GM19395 (cell line): ENCODE measurements around the gene TOR1B.
"Not testable (repeated sequence)": the region's sequence is repeated elsewhere in the genome, so short reads cannot be mapped to it uniquely, and the experiment has no call there.

Experiments
- ATAC-seq: cut with Tn5 transposase; IDR thresholded peaks from one replicate; pipeline ENCODE4 v1.9.1; 2021; ENCODE audit warnings: mild to moderate bottlenecking, moderate library complexity; ENCODE audit not compliant: unreplicated experiment

Gene TOR1B

DNA sequence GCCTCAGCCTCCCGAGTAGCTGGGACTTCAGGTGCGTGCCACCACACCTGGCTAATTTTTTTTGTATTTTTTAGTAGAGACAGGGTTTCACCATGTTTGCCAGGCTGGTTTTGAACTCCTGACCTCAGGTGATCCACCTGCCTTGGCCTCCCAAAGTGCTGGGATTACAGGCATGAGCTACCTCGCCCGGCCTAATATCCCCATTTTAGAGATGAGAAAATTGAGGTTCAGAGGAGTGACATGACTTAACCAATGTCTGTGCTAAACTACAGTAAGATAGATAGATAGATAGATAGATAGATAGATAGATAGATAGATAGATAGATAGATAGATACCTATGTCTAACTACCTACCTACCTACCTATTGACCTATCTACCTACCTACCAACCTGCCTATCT lies 26.9 kb upstream of the TOR1B start:
- not testable (repeated sequence) for ATAC-seq

DNA sequence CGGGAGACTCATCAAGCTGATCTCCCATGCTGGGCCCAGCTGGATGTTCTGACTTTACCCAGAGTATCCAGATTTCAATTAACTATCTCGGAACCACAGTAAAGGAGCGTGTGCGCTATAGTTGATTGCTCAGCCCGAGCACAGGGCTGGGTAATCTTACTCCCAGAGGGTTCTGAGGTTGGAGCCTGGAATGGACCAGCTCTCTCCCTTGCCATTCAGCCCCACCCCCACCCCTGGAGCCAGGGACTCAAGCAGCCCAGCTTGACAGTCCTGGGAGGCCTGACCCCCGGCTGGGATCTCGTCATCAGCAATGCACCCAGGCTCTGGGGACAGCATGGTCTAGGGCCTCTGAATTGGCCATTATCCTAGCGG lies 26.4 kb upstream of the TOR1B start:
- ATAC-seq = no peak

DNA sequence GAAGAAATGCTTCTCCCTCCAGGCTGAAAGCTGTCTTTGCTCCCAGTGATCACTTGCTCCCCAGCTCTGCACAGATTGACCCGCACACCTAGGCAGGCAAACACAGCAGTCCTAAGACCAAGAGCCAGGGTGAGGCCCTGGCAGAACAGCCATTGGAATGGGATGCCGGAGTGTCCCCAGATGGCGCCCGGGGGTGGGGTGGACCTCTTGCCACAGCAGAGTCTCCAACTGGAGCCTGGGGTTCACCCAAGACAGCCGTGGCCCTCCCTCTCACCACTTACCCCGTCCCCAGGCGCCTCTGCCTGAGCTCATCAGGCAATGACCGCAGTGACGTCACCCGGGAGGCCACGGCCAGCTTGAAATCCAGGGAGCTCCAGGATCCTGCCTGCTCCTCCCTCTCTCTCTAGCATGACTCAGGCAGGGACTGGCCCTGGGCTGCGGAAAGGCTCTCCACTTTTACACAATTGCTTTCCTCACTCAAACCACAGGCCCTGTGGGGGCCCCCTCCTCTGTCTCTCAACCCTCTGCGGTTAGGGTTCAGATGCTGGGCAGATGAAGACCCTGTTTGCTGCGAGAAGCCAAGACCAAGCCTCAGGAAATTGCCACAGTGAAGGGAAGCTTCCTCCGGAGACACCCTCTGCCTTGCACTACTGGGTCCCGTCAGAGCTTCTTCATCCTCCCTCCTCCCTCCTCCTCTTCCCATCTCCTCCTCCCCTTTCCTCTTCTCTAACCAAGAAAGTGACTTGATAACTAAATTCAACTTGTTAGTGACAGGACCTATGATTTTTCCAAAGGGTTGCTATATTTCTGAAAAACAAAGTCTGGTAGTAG lies 25.8 kb upstream of the TOR1B start:
- ATAC-seq = no peak

DNA sequence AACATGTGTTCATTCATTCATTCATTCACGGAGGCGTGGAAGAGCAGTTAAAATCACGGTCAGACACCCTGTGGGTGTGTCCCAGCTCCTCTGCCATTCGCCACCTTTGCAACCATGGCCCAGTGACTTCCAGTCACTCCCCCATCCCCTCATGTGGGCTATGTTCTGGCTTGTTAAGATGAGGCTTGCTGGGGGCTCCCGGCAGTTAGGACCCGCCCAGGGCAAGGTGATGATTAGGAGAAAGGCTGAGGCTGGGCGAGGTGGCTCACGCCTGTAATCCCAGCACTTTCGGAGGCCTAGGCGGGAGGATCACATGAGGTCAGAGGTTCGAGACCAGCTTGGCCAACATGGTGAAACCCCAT lies 25.2 kb upstream of the TOR1B start:
- ATAC-seq = no peak

DNA sequence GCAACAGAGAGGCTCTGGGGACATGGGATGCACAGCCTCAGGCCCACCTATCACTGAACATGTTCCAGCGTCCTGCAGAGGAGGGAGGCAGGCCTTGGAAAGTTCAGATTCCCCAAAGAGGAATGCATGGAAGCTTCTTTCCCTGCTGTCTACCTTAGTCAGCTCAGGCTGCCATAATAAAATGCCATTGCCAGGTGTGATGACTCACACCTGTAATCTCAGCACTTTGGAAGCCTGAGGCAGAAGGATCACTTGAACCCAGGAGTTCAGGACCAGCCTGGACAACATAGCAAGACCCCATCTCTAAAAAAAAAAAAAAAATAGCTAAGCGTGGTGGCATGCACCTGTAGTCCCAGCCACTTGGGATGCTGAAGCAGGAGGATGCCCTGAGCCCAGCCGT lies 24.5 kb upstream of the TOR1B start:
- ATAC-seq = no peak

DNA sequence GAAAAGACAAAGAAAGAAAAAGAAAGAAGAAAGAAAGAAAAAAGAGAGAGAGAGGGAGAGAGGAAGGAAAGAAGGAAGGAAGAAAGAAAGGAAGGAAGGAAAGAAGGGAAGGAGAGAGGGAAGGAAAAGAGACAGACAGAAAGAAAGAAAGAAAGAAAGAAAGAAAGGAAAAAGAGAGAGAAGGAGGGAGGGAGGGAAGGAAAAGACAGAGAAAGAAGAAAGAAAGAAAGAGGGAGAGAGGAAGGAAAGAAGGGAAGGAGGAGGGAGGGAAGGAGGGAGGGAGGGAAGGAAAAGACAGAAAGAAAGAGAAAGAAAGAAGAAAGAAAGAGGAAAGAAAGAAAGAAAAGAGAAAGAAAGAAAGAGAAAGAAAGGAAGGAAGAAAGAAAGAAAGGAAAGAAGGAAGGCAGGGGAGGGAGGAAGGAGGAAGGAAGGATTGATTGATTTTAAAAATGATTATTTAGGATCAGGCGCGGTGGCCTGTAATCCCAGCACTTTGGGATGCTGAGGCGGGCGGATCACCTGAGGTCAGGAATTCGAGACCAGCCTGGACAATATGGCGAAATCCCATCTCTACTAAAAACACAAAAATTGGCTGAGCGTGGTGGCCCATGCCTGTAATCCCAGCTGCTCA lies 23.3 kb upstream of the TOR1B start:
- no peak for ATAC-seq

DNA sequence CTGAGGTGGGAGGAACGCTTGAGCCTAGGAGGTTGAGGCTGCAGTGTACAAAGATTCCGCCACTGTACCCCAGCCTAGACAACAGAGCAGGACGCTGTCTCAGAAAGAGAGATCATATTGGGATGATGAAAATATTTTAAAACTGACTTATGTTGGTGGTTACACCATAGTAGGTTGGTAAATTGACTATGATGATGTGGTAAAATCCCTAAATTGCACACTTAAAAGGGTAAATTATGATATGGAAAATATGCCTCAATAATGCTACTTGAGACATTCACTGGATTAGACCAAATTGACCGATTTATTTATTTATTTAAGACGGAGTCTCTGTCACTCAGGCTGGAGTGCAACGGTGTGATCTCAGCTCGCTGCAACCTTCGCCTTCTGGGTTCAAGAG lies 21.9 kb upstream of the TOR1B start:
- ATAC-seq = no peak

DNA sequence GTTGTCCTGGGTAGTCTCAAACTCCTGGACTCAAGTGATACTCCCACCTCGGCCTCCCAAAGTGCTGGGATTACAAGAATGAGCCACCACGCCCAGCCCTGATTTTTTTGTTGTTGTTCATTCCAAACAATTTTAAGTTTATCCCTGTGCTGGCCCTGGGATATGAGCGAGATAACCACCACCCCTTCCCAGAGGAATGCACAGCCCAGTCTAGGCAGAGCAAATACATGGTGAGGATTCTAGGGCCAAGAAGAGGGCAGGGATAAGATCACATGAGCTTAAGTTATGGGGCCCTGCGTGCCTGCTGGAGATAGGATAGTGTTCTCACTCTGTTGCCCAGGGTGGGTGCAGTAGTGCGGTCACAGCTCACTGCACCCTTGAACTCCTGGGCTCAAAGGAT lies 21.0 kb upstream of the TOR1B start:
- ATAC-seq = no peak

DNA sequence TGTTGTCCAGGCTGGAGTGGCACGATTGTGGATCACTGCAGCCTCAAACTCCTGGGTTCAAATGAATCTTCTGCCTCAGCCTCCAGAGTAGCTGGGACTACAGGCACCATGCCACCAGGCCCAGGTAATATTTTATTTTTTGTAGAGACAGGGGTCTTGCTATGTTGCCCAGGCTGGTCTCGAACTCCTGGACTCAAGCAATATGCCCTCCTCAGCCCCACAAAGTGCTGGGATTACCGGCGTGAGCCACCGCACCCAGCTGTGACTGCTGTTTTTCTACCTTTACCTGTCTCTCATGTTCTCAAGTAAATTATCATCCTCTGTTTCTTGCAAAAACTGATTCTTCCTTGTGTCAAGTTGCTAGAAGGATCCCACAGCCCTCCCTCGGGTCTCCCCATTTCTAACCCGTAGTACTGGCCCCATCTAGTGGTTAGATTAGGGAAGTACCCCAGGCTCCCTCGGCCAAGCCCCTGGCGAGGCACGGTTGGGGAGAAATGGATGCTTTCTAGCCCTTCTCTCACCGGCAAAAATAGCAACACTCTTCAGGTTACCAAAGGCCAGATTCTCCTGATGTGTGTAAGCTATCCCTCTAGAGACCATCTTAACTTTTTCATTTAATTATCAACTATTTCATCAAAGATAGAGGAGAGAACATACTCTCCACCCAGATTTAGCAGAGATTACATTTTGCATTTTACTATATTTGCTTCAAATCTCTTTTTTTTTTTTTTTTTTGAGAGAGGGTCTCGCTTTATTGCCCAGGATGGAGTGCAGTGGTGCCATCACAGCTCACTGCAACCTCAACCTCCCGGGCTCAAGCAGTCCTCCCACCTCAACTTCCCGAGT lies 19.2 kb upstream of the TOR1B start:
- no peak for ATAC-seq

DNA sequence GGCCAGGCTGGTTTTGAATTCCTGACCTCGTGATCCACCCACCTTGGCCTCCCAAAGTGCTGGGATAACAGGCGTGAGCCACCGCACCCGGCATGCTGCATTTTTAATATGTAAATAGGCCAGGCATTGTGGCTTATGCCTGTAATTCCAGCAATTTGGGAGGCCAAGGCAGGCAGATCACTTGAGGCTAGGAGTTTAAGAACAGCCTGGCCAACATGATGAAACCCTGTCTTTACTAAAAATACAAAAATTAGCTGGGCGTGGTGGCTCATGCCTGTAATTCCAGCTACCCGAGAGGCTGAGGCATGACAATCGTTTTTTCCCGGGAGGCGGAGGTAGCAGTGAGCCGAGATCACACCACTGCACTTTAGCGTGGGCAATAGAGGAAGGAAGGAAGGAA lies 18.0 kb upstream of the TOR1B start:
- not testable (repeated sequence) for ATAC-seq

DNA sequence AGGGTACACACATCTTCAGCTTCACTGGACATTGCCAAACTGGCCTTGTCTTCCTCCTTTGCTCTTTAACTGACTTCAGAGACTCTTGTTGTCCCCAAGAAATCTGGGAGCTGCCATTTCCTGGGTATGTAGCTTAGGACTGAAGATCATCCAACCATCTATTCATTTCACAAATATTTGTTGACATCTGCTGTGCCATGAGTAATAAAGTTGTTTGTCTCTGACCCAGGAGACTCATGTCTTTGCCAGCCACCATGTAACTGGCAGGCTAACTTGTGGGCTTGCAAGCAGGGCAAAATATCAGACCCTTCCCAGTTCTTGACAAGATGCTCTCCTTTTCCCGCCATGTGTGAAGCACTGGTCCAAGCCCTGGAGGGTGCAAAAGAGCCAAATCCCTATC lies 17.1 kb upstream of the TOR1B start:
- ATAC-seq = no peak

DNA sequence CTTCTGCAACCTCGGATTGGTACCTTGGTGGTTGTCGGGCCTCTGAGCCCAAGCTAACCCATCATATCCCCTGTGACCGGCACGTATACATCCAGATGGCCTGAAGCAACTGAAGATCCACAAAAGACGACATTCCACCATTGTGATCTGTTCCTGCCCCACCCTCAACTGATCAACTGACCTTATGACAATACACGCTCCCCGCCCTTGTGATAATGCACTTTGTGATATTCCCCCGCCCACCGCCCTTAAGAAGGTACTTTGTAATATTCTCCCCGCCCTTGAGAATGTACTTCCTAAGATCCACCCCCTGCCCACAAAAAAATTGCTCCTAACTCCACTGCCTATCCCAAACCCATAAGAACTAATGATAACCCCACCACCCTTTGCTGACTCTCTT lies 16.5 kb upstream of the TOR1B start:
- no peak for ATAC-seq

DNA sequence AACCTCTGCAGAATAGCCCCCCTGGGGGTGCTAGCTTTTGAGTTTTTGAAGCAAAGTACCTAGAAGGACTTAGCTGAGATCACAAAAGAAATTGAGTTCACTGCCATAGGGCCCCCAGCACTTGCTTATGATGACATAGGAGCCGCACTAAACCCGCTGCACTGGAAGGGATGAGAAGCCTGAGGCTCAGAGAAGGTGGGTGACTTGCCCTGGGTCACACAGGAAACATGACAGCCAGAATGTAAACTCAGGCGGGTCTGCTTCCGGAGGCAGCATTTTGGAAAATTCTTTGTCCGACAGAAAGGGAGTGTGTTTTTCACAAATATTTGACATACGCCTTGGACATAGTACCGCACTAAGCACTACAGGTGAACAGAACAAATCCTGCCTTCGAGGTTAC lies 8.4 kb upstream of the TOR1B start:
- no peak for ATAC-seq

DNA sequence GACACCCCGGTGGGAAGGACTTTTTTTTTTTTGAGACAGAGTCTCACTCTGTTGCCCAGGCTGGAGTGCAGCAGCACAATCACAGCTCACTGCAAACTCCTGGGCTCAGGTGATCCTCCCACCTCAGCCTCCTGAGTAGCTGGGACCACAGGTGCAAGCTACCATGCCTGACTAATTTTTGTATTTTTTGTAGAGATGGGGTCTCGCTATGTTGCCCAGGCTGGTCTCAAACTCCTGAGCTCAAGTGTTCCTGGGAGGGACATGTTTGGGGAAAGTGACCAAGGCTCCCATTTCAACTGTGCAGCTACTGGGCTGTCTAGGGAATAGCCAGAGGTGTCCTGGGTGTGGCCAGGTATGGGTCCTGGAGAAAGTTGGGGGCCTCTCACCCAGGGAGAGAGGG lies 7.0 kb upstream of the TOR1B start:
- not testable (repeated sequence) for ATAC-seq

DNA sequence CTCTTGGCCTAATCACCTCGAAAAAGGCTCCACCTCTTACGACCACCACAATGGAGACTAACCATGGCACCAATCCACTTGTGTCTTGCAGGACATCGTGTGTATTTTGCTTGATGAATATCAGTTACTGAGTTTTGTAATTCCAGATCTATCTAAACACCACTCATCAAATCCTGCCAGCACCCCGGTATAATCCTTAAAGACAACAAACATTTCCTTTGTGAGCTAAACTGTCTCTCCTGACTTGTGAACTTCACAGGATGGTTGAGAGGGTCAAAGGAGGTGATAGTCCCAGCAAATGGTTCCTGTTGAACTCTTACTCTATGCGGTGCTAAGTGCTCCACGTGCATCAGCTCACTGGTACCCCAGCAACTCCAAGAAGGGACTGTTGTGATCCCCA lies 4.0 kb upstream of the TOR1B start:
- ATAC-seq = no peak

DNA sequence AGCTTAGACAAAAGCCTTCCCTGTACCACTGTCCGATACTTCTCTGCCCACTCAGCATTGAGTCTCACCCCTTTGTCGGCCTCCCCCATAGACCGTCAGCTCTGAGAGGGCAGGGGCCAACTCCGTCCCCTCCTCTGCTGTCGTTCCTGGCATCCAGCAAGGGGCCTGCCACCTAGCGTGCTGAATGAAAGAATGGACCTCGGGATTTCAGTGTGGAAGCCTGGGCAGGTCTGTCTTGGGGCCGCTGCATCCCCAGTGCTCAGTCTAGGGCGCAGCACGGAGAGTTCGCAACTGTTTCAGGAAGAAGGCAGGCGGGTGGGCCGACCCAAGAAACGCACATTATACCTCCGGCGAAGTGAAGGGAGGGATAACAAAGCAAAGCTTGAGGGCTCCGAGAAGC lies 1.5 kb upstream of the TOR1B start:
- no peak for ATAC-seq

DNA sequence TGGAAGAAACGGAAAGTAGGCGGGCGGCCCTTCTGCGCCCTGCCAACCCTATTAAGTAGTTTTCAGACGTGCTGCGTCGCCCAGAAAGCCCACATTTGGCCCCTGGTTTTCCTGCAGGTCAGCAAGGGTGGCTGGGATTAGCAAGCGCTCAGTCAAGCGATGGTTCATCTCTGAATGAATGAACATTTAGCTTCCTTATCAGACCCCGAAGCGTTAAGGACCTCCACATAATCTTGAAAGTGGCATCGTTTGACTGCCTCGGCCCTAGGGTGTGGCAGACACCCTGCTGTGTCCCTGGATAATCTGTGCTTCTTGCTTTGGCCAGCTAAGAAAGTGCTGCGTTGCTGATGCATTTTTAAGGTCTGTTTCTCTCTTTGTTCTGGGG lies 684 bp downstream of the TOR1B start:
- ATAC-seq = peak; percentile 15

DNA sequence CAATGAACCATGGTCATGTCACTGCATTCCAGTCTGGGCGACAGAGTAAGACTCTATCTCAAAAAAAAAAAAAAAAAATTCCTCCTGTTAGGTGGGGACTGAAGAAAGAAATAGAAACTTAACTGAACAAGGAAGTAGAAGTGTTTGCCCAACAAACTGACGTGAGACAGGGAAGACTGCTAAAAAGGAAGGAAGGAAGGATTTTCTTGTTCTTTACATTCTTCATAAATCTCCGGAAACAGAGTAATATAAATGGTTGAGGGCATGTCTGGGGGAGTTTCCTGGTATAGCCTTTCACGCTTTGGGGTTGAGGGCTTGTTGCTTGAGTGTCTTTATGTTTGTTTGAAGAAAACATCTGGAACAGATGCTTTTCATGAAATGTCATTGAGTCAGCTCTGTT lies 3.1 kb downstream of the TOR1B start:
- no peak for ATAC-seq

DNA sequence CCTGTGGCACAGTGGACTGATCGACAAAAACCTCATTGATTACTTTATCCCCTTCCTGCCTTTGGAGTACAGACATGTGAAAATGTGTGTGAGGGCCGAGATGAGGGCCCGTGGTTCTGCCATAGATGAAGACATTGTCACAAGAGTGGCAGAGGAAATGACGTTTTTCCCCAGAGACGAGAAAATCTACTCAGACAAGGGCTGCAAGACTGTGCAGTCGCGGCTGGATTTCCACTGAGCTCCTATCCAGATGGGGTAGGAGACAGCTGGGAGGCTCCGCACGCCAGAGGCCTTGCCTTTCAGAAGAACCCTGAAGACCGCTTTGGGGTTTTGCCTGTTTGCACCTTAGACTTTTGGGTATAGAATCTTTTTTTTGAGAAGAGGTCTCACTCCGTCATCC lies 6.4 kb downstream of the TOR1B start:
- no peak for ATAC-seq

DNA sequence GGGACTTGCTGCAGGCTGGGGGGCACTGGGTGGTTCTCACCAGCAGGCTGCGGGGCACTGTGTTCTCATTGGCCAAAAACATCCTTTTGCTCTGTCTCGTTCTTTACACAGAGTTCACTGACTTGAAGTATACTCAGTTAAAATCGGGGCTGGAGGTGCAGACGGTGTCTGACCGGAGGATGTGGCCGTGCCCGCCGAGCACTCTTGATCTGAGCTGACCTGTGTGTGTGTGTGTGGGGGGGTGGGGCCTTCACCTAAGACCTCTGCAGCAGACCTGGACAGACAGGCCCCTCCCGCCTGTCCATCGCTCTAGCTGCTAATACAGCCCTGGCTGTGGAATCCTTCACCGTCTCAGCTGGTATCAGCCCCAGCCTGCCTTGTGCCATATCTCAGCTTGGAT lies 7.1 kb downstream of the TOR1B start:
- no peak for ATAC-seq

DNA sequence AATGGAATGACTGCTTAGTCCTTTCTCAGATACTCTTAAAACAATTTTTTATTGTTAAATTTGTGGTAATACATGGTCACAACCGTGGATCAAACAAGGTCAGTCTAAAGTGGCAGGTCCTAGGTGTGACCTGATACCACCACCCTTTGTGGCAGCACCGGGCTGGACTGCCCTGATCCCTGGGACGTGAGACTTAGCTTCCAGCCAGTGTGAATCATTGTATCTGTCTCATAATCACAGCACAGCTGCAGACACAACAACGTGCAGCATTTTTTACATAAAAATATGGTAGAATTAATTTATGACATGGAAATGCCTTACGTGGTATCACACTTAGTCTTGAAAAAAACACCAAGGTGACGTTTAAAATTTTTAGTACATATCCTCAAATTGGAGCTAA lies 7.8 kb downstream of the TOR1B start:
- ATAC-seq = no peak

DNA sequence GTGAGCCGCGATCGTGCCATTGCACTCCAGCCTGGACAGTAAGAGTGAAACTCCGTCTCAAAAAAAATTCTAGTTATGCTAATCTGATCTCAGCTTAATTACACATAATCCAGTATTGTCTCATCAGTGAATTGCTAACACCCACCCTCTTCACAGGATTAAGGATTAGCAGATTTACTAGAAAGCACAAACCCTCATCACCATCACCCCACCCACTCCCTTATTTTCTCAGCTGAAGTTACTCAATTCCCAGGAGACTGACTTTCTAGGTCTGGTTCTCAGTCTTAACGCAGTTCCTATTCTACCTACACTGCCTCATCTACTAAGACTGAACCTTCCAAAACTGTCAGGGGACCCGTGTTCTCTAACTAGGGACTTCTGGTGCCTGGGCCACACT lies 9.0 kb downstream of the TOR1B start:
- no peak for ATAC-seq
